Measurements from ENCODE around the gene HS6ST3.

Gene HS6ST3

GRCh38 chr13:96308568-96308967 is 218.7 kb downstream of the HS6ST3 start:
- DNase-seq (ENCODE audit: low read depth), result no peak

DNA sequence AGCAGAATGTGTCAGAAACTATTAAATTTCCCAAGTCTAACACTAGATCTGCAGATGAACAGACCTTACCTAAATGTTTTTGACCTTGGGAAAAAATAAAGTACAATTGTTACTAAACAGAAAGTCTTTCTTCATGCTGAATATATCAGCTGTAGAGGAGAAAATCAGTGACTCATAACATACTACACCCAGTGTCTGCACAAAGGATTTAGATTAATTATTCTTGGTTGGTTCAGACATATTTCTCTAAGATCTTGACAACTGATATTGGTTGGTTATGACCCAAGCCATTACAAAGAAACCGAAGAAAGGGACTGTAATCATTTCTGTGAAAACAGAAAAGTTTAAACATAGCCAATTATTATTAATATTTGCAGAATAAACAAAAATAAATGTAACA is 225.1 kb downstream of the HS6ST3 start:
- no peak for DNase-seq (ENCODE audit: low read depth)

DNA sequence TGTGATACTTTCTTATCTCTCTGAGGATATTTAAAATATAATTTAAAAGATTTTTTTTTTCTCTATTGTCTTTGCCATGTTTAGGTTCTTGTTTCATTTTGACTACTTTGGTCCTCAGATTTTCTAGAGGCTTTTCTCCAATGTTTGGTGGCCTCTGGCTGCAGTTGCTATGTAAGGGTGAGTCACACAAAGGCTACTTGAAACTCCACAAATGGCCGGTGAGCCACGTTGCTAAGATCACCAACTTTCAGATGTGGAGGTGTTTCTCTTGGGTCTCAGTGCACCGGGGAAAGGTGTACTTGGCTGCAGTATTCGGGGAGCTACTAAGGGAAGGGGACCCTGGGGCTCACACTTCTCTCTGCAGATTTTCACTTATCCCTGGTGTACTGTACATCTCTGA is 248.1 kb downstream of the HS6ST3 start:
- DNase-seq (ENCODE audit: low read depth), result no peak

DNA sequence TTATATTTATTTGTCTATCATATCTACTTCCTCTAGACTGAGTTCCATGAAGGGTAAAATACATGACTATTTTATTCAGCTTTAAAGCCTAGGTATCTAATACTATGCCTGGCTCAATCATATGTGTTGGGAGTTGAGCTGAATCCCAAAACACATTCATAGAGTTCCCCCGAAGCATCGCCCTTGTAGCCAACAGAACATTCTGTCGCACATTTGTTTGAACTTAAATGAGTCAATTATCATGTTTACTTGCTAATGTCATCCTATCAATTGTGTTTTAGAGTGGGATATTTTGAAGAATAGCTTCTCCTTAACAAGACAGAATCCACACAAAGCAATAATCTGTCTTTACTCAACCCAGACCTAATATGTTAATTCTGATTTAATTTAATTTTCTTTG is 252.4 kb downstream of the HS6ST3 start:
- DNase-seq (ENCODE audit: low read depth), result no peak

DNA sequence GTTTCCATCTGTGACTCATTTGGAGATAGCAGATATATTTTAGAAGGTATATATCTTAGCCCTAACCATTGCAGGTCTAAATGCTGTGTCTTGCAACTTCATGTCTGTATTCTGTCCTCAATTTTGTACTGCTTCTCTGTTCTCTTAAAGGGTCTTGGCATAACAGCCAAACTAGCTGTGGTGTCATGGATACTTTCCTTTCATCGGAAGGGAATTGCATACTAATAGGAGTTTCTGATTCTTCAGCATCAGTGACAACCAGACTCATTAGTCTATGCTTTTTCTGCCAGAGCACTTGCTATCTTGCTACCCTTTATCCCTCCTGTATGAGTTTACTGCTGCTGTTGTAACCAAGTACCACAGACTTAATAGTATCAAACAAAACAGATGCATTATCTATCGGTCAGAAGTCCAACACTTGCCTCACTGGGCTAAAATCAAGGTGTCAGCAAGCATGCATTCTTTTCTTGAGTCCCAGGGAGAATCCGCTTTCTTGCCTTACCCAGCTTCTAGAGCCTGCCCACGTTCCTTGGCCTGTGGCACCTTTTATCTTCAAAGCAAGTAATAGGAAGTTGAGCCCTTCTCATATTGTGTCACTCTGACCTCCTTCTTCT is 253.1 kb downstream of the HS6ST3 start:
- no peak for DNase-seq (ENCODE audit: low read depth)

GRCh38 chr13:96346921-96347320 is 257.0 kb downstream of the HS6ST3 start:
- no peak for DNase-seq (ENCODE audit: low read depth)

GRCh38 chr13:96373597-96373996 is 283.7 kb downstream of the HS6ST3 start:
- no peak for DNase-seq (ENCODE audit: low read depth)

DNA sequence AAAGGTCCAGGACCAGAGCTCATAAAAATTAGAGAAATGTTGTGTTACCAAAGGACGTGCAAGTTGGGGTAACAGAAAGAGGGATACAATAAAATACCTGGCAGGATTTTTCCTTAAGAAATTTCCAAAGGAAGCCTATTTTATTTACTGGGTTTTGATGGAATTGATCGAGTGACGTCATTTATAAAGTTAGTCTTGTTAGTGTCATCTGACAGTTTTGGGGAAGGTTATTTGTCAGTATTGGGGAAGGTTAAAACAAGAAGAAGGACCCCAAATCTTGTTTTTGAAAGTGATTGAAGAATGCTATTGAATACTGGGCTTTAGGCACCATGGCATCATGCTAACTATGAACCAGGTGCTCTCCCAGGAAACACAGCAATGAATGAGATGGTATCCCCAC is 287.9 kb downstream of the HS6ST3 start:
- no peak for DNase-seq (ENCODE audit: low read depth)

GRCh38 chr13:96379967-96380366 is 290.1 kb downstream of the HS6ST3 start:
- DNase-seq (ENCODE audit: low read depth), result no peak

DNA sequence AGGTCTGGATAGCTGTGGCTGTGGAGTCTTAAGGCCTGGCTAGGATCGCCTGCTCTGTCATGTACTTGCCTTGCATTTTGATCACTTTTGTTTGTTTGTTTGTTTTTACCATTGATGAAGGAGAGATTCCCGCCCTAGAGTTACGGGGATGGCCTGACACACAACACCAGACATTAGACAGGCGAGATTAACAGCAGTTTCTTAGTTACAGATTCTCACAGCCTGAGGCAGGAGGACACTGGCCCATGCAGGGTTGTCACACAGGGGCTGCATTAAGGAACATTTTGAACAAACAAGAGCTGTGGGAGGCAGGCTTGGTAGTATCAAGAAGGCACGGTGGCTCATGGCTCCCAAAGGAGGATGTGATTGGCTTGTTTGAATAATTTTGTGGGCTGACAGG is 291.8 kb downstream of the HS6ST3 start:
- no peak for DNase-seq (ENCODE audit: low read depth)

DNA sequence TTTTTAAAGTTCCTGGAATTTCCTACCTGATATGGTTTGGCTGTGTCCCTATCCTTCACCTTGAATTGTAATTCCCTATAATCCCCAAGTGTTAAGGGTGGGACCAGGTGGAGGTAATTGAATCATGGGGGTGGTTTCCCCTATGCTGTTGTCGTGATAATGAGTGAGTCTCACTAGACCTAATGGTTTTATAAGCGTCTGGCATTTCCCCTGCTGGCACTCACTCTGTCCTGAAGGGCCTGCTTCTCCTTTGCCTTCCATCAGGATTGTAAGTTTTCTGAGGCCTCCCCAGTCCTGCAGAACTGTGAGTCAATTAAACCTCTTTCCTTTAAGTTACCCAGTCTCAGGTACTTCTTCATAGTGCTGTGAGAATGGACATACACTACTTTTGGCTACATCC is 298.7 kb downstream of the HS6ST3 start:
- no peak for DNase-seq (ENCODE audit: low read depth)

GRCh38 chr13:96391606-96392005 is 301.7 kb downstream of the HS6ST3 start:
- DNase-seq (ENCODE audit: low read depth), result no peak

GRCh38 chr13:96397807-96398206 is 307.9 kb downstream of the HS6ST3 start:
- no peak for DNase-seq (ENCODE audit: low read depth)

GRCh38 chr13:96398486-96398885 is 308.6 kb downstream of the HS6ST3 start:
- DNase-seq (ENCODE audit: low read depth), result no peak

- DNase-seq (ENCODE audit: low read depth), result no peak
Measured at GRCh38 chr13:96403241-96403640, 313.3 kb downstream of the HS6ST3 start.

DNA sequence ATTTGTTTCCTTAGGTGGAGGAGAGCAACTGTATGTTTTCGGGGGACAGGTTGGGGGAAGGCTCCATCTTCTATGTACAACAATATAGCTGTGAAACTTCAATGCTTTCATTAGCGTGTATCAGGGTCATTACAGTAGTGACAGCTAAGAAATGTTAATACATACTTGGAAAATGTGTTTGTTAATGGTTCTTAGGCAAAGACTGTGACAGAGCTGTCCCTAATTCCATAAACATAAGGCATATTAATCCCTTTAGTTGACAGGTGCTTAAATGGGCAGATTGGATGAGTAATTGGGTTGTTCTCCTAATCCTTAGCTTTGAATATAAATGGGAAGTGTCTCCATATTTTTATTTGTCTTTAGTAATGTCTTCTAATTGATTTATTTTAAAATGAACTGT is 313.7 kb downstream of the HS6ST3 start:
- DNase-seq (ENCODE audit: low read depth), result no peak

DNA sequence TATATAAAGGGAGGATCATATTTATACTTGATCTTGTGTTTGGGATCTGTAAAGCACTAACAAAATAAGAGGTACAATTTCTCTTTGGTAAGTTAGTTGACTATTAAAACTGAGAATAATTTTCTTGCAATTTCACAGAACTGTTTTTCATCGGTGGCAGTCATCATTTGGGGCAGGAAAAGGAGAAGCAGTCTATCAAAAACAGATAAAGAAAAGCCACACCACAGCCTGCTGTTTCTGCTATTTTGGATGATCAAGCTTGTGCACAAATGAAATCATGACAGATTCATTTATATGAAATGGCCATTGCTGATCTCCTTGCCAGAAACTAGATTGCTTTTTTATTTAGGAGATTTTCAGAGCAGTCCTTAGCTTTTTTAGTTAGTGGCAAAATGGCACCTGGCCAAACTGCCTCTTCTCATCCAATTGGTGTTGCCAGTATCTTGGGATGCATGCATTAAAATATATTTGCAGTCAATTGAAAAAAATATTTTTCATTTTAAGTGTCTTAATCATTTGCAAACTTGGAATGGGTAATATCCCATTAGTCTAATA is 326.0 kb downstream of the HS6ST3 start:
- DNase-seq (ENCODE audit: low read depth), result no peak

GRCh38 chr13:96417939-96418685 is 328.2 kb downstream of the HS6ST3 start:
- DNase-seq (ENCODE audit: low read depth), result no peak

- DNase-seq (ENCODE audit: low read depth), result no peak
Measured at GRCh38 chr13:96421314-96421713, 331.4 kb downstream of the HS6ST3 start.

DNA sequence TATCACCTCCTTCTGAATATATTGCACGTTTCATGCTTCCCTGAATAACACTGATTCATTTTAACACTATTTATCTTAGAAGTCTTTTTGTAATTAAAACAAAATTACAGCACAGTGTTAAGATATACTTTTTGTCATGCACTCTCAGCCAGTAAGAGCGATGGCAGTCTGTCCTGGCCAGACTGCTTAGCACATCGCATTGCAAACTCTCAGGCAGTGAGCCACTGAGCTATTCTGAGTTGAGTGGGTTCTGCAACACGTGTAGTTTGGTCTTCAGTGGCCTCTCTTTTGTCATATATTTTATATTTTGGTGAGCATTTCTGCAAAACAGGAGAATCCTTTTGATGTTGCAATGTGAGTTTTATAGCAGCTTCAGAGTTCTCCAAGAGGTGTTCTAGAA is 332.1 kb downstream of the HS6ST3 start:
- no peak for DNase-seq (ENCODE audit: low read depth)

- no peak for DNase-seq (ENCODE audit: low read depth)
Measured at GRCh38 chr13:96426167-96426566, 336.3 kb downstream of the HS6ST3 start.

- no peak for DNase-seq (ENCODE audit: low read depth)
Measured at GRCh38 chr13:96428911-96429310, 339.0 kb downstream of the HS6ST3 start.

DNA sequence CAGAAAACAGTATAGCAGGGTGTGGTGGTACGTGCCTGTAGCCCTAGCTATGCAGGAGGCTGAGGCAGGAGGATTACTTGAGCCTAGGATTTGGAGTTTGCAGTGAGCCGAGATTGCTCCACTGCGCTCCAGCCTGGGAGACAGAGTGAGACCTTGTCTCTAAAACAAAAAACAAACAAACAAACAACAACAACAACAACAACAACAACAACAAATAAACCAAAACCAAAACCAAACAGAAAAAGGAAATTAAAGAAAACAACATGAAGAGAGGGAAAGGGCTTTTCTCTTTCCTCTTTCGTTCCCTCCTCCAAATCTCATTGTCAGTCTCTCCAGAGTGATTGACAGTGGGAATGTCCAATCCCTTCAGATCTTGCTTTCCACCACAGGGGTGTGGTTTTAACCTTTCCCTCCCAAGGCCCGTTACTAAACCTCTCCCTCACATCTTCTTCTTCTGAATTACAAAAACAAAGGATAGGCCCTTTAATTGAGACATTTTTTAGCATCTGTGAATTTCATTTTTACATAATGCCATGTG is 341.2 kb downstream of the HS6ST3 start:
- no peak for DNase-seq (ENCODE audit: low read depth)
